Adrenal gland (tissue), 5 donors: ENCODE measurements around the gene RET.

Source experiments
- POLR2A ChIP-seq, 2 donors: fragments of 450-650 bp; IDR thresholded peaks; one replicate each; pipeline ENCODE4 v1.6.1; 2017; ENCODE audit warnings: antibody characterized with exemption in 2 of 2, mild to moderate bottlenecking in 2 of 2, moderate library complexity in 1 of 2
- TF ChIP-seq, protein P1 (sequence below), 6 experiments: fragments of 450-650 bp in 4 of 6; fragments of 200-600 bp in 2 of 6; sonication (generic) in 1 of 6; IDR thresholded peaks; 1 replicate in 5 of 6; 2 replicates in 1 of 6; pipeline versions ENCODE4 v1.5.1 to v1.8.0; 2016 to 2021; ENCODE audit warnings: antibody characterized with exemption in 6 of 6, mild to moderate bottlenecking in 2 of 6, moderate library complexity in 1 of 6
- donor health status: DM: no; HTN: no; CAD: no.

DNA sequence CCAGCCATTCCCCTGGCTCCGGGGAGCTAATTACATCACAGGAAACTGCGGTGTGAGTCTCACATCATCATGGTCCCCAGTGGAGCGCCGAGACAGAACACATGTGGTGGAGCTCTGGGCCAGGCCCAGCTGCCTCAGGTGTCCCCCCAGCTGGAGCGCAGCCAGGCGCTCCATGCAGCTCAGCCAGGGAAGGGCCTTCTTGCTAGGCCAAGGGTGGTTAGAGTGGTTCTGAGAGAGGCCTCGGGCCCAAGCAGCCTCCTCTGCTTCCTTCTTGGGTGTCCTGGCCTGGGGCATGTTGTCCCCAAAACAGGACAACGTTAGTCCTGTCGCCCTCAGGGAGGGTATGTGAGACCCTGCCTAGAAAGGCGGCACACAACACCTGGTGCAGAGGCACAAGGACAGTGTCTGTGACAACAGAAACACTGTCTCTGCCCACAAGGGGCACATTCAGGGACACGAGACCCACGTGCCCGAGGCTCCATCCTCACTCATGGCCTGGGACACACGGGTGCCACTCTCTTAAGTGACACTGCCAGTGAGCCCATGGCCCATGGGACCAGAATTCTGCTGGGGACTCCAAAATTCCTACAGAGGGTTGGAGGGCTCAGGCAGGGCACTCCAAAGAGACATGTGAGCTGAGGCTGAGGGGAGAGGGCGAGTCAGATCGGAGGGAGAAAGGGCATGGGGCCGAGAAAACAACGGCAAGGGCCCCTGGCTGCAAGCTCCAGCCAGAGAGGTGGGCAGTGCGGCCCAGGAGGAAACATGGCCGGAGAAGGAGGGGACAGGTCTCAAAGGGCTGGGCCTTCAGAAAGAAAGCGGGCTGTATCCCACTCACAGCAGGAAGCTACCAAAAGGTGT lies 37.0 kb upstream of the RET start:
- TF ChIP-seq POLR2A (IDR thresholded peaks at IDR 0.05) = no peak
- TF ChIP-seq, protein P1, sequence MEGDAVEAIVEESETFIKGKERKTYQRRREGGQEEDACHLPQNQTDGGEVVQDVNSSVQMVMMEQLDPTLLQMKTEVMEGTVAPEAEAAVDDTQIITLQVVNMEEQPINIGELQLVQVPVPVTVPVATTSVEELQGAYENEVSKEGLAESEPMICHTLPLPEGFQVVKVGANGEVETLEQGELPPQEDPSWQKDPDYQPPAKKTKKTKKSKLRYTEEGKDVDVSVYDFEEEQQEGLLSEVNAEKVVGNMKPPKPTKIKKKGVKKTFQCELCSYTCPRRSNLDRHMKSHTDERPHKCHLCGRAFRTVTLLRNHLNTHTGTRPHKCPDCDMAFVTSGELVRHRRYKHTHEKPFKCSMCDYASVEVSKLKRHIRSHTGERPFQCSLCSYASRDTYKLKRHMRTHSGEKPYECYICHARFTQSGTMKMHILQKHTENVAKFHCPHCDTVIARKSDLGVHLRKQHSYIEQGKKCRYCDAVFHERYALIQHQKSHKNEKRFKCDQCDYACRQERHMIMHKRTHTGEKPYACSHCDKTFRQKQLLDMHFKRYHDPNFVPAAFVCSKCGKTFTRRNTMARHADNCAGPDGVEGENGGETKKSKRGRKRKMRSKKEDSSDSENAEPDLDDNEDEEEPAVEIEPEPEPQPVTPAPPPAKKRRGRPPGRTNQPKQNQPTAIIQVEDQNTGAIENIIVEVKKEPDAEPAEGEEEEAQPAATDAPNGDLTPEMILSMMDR (IDR thresholded peaks at IDR 0.05) = no peak
